ENCODE results near the gene CD276.

DNA sequence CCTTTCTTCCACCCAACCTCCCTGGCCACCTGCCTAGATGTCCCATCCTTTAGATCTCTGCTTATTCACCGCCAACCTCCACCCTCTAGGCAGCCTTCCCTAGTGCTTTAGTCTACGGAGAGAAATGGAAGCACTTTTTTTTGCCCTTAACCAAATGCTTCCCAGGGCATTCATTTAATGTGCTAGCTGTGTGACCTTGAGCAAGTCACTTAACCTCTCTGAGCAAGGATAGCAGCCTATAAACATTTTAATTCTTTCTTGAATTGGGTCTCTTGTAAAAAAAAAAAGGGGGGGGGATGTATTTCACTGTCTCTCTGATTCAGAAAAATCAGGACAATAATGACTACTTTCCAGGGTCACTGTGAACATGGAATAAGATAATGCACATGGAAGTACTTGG lies 72.2 kb downstream of the CD276 start:
- TF ChIP-seq CTCF (IDR thresholded peaks at IDR 0.05; ENCODE audit: low read depth, low read length, poor library complexity, severe bottlenecking) (no peak), EZH2phosphoT487 (IDR thresholded peaks at IDR 0.05; ENCODE audit: borderline replicate concordance, low read length) (no peak)

Data from DOHH2 (cell line).